HG02852 (cell line): Measurements from ENCODE around the gene ALDH8A1.
A peak's percentile ranks its signal among the peaks of the same experiment; 100 is the strongest.

ENCODE experiments used
- ATAC-seq: cut with Tn5 transposase; IDR thresholded peaks from one replicate; pipeline ENCODE4 v1.9.1; 2021; ENCODE audit warnings: mild to moderate bottlenecking, moderate library complexity; ENCODE audit not compliant: unreplicated experiment

Gene ALDH8A1

DNA sequence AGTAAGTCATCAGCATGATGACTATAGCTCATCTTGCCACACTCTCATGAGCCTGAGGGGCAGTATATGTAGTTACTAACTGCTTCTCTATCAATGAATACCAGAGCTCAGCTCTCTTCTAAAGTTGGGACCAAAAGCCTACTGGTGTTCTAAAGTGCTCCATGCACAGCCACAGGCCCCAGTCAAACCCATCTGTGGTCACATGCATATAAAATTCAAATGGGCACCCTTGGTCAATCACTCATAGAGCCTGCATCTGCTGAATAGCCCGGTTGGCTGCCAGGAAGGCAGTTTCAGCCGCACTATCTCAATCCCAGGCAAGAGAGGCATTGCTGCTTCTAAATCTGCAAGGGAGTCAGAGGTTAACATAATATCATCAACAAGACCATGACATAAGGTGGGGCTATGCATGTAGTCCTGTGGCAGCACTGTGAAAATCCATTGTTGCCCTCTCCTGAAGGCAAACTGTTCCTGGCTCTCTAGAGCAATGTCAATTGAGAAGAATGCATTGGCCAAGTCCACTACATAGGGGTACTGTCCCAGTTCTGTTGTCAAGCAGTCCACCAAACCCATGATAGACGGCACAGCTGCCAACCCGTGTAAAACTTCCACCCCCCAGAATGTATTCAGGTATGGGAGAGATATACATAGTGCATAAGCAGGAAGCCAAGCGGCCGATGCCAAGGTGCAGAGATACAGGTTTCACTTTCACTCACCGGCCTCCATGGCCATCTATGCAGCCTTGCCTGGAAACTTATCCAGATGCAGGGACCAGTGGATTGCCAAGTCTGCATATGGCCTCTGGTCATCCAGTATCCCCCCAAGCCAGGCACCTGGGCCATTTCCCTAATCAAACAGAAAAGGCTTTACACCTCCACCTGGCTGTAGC lies 76.2 kb downstream of the ALDH8A1 start:
- ATAC-seq = peak; percentile 35

DNA sequence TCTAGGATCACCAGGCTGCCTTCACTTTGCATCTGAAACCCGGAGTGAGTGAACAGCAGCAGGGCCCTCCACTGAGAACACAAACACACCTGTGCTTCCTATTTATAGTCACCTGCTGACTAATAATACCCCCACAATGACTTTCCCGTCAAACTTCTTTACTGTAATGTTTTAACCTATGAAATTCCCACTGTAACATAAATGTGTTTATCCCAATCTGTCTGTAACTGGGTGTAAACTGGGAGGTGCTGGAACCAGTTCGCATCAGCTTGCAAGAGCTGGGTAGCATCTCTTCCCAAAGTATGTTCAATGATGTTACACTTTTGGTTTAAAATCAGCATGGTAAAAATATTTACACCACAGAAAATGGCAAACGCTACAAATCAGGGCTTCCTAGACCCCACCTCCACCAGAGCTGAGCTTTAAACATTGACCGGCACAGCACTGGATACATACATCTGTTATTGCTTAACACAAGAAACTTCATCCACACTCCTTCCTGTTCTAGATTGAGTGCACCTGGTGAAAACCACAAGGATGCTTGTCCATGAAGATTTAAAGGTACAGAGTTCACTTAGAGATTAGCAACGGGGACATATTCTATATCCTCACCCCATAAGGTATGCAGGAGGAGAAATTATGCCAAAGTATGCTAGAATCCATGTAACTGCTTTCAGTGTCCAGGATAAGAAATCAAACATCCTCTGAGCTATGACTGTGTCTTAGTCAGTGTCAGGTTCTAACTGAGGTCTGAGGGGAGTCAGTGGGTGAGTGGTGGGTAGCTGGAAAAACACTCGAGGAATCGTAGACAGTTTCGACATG lies 79.0 kb downstream of the ALDH8A1 start:
- peak; percentile 88 for ATAC-seq

DNA sequence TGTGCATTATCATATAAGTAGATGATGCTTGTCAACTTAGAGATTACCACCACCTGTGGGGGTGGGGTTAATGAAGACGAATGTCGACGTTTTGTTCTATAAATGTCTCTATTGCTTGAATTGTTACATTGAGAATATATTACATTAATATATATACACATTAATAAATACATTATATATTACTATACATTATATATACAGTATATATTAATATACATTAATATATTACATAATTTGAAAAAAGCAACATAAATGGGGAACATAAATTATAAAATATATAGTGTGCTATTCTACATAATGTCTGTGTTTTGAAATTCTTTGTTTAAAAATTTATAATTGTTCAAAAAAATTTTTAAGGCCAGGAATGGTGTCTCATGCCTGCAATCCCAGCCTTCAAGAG lies 81.1 kb downstream of the ALDH8A1 start:
- no peak for ATAC-seq
